Cerebellar cortex (tissue), 1 donor: Measurements from ENCODE around the gene PLEKHG4B.

Source experiments
- DNase-seq: peaks from one replicate; pipeline ENCODE4 v3.0.0-alpha.2; 2015; ENCODE audit warnings: low spot score

The PLEKHG4B gene

GRCh38 chr5:137741-138140, 45.8 kb downstream of the PLEKHG4B start:
- DNase-seq: no peak

GRCh38 chr5:138936-139335, 47.0 kb downstream of the PLEKHG4B start:
- no peak for DNase-seq

- no peak for DNase-seq
Observed at GRCh38 chr5:139579-140442, 47.8 kb downstream of the PLEKHG4B start.

GRCh38 chr5:140443-140829, 48.5 kb downstream of the PLEKHG4B start:
- no peak for DNase-seq

GRCh38 chr5:141211-141610, 49.2 kb downstream of the PLEKHG4B start:
- DNase-seq: no peak

- DNase-seq: no peak
Observed at GRCh38 chr5:141761-142160, 49.8 kb downstream of the PLEKHG4B start.

GRCh38 chr5:142246-142810, 50.4 kb downstream of the PLEKHG4B start:
- DNase-seq: no peak

- DNase-seq: no peak
Observed at GRCh38 chr5:143041-143440, 51.1 kb downstream of the PLEKHG4B start.

- DNase-seq: no peak
Observed at GRCh38 chr5:144941-145340, 53.0 kb downstream of the PLEKHG4B start.

GRCh38 chr5:145585-146323, 53.8 kb downstream of the PLEKHG4B start:
- DNase-seq: no peak

GRCh38 chr5:147751-148150, 55.8 kb downstream of the PLEKHG4B start:
- no peak for DNase-seq

- no peak for DNase-seq
Observed at GRCh38 chr5:149745-150485, 57.9 kb downstream of the PLEKHG4B start.

GRCh38 chr5:150746-151145, 58.8 kb downstream of the PLEKHG4B start:
- no peak for DNase-seq

- DNase-seq: no peak
Observed at GRCh38 chr5:152077-152476, 60.1 kb downstream of the PLEKHG4B start.

GRCh38 chr5:153256-153655, 61.3 kb downstream of the PLEKHG4B start:
- no peak for DNase-seq

GRCh38 chr5:154236-154635, 62.3 kb downstream of the PLEKHG4B start:
- DNase-seq: no peak

- no peak for DNase-seq
Observed at GRCh38 chr5:154826-155225, 62.9 kb downstream of the PLEKHG4B start.

- no peak for DNase-seq
Observed at GRCh38 chr5:155651-156410, 63.9 kb downstream of the PLEKHG4B start.

GRCh38 chr5:156411-157072, 64.6 kb downstream of the PLEKHG4B start:
- no peak for DNase-seq

- no peak for DNase-seq
Observed at GRCh38 chr5:157126-157715, 65.3 kb downstream of the PLEKHG4B start.

- DNase-seq: no peak
Observed at GRCh38 chr5:157801-158200, 65.8 kb downstream of the PLEKHG4B start.
